Measurements from ENCODE around the gene RNU4-1.

RNU4-1 gene

DNA sequence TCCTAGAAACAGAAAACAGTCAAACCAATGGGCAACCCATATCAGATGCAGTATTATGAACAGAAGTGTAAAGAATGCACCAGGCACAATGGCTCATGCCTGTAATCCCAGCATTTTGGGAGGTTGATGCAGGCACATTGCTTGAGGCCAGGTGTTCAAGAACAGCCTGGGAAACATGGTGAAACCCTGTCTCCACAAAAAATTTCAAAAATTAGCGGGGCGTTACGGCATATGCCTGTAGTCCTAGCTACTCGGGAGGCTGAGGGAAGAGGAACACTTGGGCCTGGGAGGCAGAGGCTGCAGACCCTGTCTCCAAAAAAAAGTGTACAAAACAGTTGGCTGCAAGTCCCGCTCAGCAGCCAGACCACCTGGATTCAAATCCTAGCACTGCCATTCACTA lies 32.4 kb downstream of the RNU4-1 start:
- Histone ChIP-seq H3K4me1 (ENCODE audit: control insufficient read depth, insufficient read depth, low read length) (peaks cover 10% of the 10 kb centered on the region), H3K4me3 (ENCODE audit: low read depth, low read length) (no peak overlapping the region), H3K36me3 (ENCODE audit: control insufficient read depth in 2 of 2, insufficient read depth in 1 of 2, low read length in 2 of 2) (no peaks in the 10 kb centered on the region; a peak in 1 of 3 replicates), H3K9me3 (ENCODE audit: control insufficient read depth, insufficient read depth, low read depth, low read length) (no peaks in the 10 kb centered on the region), H3K27ac (ENCODE audit: extremely low read depth, low read depth, low read length) (no peak overlapping the region)
- ChIA-PET CTCF (interaction anchor here (1.0 to 16.4 kb wide), 3 partner anchors 15 to 34 kb away, joined by 3 to 581 read pairs (median 132); no protein-coding TSS in a partner anchor), POLR2A (interaction anchor here (0.7 to 8.6 kb wide), 4 partner anchors 13 to 32 kb away, joined by 3 to 126 read pairs (median 16); partner anchors contain the start of genes RNU4-1 and RNU4-2)
- TF ChIP-seq ZNF600 (tag by site-specific recombination; IDR thresholded peaks at IDR 0.05) (0 out of 2 replicates have a peak, but pooled peaks have one; percentile 38), ZNF10 (tag by site-specific recombination; IDR thresholded peaks at IDR 0.05) (no peak)

GRCh38 chr12:120259418-120260202 lies 33.4 kb downstream of the RNU4-1 start:
- CTCF ChIA-PET, result interaction anchor here (8.9 to 16.4 kb wide), 2 partner anchors 22 to 33 kb away, joined by 132 to 581 read pairs; no protein-coding TSS in a partner anchor
- no peak overlapping the region for H3K27ac ChIP-seq (ENCODE audit: extremely low read depth, low read depth, low read length)
- POLR2A ChIA-PET, result interaction anchor here (0.6 to 8.6 kb wide), 4 partner anchors 12 to 33 kb away, joined by 3 to 126 read pairs (median 15); partner anchors contain the start of genes RNU4-1 and RNU4-2

DNA sequence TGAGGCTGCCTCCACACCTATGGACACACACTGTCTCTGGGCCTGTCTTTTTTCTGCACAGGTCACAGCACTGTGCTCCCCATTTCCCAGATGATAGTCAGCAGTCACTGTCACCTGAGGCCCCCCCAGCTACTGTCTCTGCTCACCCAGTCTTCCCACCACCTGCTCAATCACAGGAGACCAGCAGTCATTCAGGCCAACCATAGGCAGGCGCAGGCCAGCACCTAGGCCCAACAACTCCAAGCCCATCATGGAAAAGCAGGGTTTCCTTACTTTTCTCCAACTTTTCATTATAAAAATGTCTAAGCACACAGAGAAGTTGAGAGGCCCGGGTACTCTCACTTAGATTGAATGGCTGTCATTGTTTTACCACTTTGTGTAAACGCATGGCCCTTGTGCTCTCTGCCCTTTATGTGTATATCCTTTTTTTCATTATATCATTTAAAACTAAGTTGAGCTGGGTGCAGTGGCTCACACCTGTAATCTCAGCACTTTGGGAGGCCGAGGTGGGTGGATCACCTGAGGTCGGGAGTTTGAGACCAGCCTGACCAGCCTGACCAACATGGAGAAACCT lies 34.6 kb downstream of the RNU4-1 start:
- TF ChIP-seq ZNF449 (tag by site-specific recombination; IDR thresholded peaks at IDR 0.05), result peak; percentile 92
- no peak for TF ChIP-seq ZBTB21 (tag by site-specific recombination; IDR thresholded peaks at IDR 0.05)
- Histone ChIP-seq H3K36me3 (ENCODE audit: control insufficient read depth in 2 of 2, insufficient read depth in 1 of 2, low read length in 2 of 2) (peaks cover 0 to 3% of the 10 kb centered on the region in 2 experiments; a peak in 2 of 3 replicates), H3K4me1 (ENCODE audit: control insufficient read depth, insufficient read depth, low read length) (peaks cover 5% of the 10 kb centered on the region), H3K27ac (ENCODE audit: extremely low read depth, low read depth, low read length) (no peak overlapping the region), H3K4me3 (ENCODE audit: low read depth, low read length) (no peak overlapping the region), H3K9me3 (ENCODE audit: control insufficient read depth, insufficient read depth, low read depth, low read length) (no peaks in the 10 kb centered on the region)
- POLR2A ChIA-PET, result interaction anchor here (0.6 to 2.3 kb wide), 5 partner anchors 13 to 57 kb away, joined by 3 to 16 read pairs (median 10); partner anchors contain the start of genes RNU4-2 and RPLP0
- CTCF ChIA-PET, result interaction anchor here (0.5 to 16.4 kb wide), 4 partner anchors 7 to 1301 kb away, joined by 3 to 581 read pairs (median 16); partner anchors contain the start of gene PXN

More at GRCh38 chr12:120259418-120260202, 33.4 kb downstream of the RNU4-1 start:
- H3K4me1 ChIP-seq (ENCODE audit: control insufficient read depth, insufficient read depth, low read length), result peaks cover 6% of the 10 kb centered on the region
- no peaks in the 10 kb centered on the region for H3K9me3 ChIP-seq (ENCODE audit: control insufficient read depth, insufficient read depth, low read depth, low read length)
- TF ChIP-seq SCRT2 (tag by site-specific recombination; IDR thresholded peaks at IDR 0.05), result peak; percentile 69; the same call in 1 of the 2 replicates
- TF ChIP-seq GFI1B (tag by site-specific recombination; IDR thresholded peaks at IDR 0.05), result no peak
- peak; percentile 75 for TF ChIP-seq ZNF449 (tag by site-specific recombination; IDR thresholded peaks at IDR 0.05)
- H3K36me3 ChIP-seq (ENCODE audit: control insufficient read depth in 2 of 2, insufficient read depth in 1 of 2, low read length in 2 of 2), result peaks cover 0 to 3% of the 10 kb centered on the region in 2 experiments; a peak in 2 of 3 replicates
- no peak overlapping the region for H3K4me3 ChIP-seq (ENCODE audit: low read depth, low read length)

GRCh38 chr12:120257041-120257821 lies 35.8 kb downstream of the RNU4-1 start:
- no peak overlapping the region for H3K27ac ChIP-seq (ENCODE audit: extremely low read depth, low read depth, low read length)
- POLR2A ChIA-PET, result interaction anchor here (0.8 to 2.3 kb wide), 8 partner anchors 8 to 140 kb away, joined by 3 to 16 read pairs (median 8); partner anchors contain the start of genes PXN, RNU4-2 and RPLP0
- H3K9me3 ChIP-seq (ENCODE audit: control insufficient read depth, insufficient read depth, low read depth, low read length), result no peaks in the 10 kb centered on the region
- H3K4me3 ChIP-seq (ENCODE audit: low read depth, low read length), result no peak overlapping the region
- peaks cover 5% of the 10 kb centered on the region; the same call in 1 of the 2 replicates for H3K4me1 ChIP-seq (ENCODE audit: control insufficient read depth, insufficient read depth, low read length)
- H3K36me3 ChIP-seq (ENCODE audit: control insufficient read depth in 2 of 2, insufficient read depth in 1 of 2, low read length in 2 of 2), result peaks cover 0 to 3% of the 10 kb centered on the region in 2 experiments; a peak in 2 of 3 replicates
- CTCF ChIA-PET, result interaction anchor here (0.7 to 16.4 kb wide), 7 partner anchors 8 to 1330 kb away, joined by 3 to 581 read pairs (median 7); partner anchors contain the start of gene PXN
- TF ChIP-seq ZNF701 (tag by site-specific recombination; IDR thresholded peaks at IDR 0.05), result no peak
- TF ChIP-seq ZNF394 (tag by site-specific recombination; IDR thresholded peaks at IDR 0.05; ENCODE audit: borderline replicate concordance), result no peak
- TF ChIP-seq ZNF449 (tag by site-specific recombination; IDR thresholded peaks at IDR 0.05), result no peak
- peak; percentile 52 for TF ChIP-seq ZNF335 (tag by site-specific recombination; conservative IDR thresholded peaks at IDR 0.05)
- no peak for TF ChIP-seq ZNF2 (tag by site-specific recombination; IDR thresholded peaks at IDR 0.05)
- no peak for TF ChIP-seq ZSCAN5A (tag by site-specific recombination; IDR thresholded peaks at IDR 0.05)
- TF ChIP-seq ZBTB7A (tag by site-specific recombination; IDR thresholded peaks at IDR 0.05; ENCODE audit: low read depth), result no peak
- 0 out of 2 replicates have a peak, but pooled peaks have one; percentile 20 for TF ChIP-seq ZNF366 (tag by site-specific recombination; conservative IDR thresholded peaks at IDR 0.05)
